Measurements from ENCODE around the gene SPSB2. TPM values are rescaled to one million over a fixed set of nuclear protein-coding genes. Genes with fewer than 3 reads are reported as not detected.
A peak's percentile ranks its signal among the peaks of the same experiment; 100 is the strongest.

The SPSB2 gene
- total and polyA plus RNA-seq, 9 of the 15 experiments (the other 6 are each of a cell fraction or from before 2014, with no cell fraction given), result 0.10 to 10.6 (median 1.9) TPM

DNA sequence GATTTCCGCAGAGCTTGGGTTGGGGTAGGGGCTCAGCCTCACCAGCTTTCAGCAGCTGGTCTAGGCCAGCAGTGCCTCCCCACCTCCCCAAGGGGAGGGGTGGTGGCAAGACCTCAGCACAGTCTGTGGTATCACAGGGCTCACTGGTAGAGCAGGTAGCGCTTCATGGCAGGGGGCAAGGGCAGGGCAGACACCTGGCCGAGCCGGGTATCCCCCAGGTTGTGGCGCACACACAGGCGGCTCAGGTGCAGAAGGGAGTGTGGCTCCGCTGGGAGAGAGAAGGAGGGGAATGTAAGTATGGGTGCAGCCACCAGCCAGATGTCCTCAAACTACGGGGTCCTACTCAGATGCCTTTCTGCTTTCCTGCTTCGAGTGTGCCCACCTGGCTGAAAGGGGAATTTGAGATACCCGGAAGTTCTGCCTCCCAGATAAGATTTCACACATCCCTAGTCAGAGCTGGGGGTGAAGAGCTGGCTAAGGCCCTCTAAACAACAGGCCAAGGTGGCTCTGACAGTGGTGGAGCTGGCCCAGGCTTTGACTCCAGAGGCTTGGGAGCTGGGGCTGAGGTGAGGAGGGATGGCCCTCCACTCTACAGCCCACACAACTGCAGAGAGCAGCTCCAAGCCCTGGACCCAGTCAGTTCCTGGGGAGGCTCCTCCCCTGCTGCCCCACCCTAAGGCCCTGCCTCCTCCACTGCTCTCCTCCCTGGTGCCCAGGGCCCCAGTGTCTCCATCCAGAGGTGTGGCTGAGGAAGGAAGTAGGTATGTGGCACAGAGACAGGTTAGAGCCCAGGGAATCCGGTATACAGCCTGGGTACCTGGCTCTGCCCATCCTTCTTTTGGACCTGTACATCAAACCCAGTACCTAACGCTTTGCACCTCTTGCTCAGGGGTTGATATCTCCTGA, 1.8 kb downstream of the SPSB2 start (continued):
- TF ChIP-seq ZNF263 (CRISPR knock-in tag; IDR thresholded peaks at IDR 0.05; ENCODE audit: borderline replicate concordance) (no peak), RFX7 (CRISPR knock-in tag; IDR thresholded peaks at IDR 0.05) (no peak), MTA1 (IDR thresholded peaks at IDR 0.05; ENCODE audit: borderline replicate concordance) (no peak), HMG20A (CRISPR knock-in tag; conservative IDR thresholded peaks at IDR 0.05) (no peak), SPI1 (IDR thresholded peaks at IDR 0.05; ENCODE audit: borderline replicate concordance, low read depth, low read length) (no peak), GTF2E2 (tag; IDR thresholded peaks at IDR 0.05) (no peak), FOXK2 (conservative IDR thresholded peaks at IDR 0.05 in 1 of 2, IDR thresholded peaks at IDR 0.05 in 1 of 2; ENCODE audit: low read depth in 2 of 2) (no peak), SRSF9 (IDR thresholded peaks at IDR 0.05; ENCODE audit: borderline replicate concordance, low read depth, low read length) (no peak), PCBP2 (IDR thresholded peaks at IDR 0.05; ENCODE audit: low read depth, low read length, poor library complexity, severe bottlenecking) (no peak), POLR2G (IDR thresholded peaks at IDR 0.05; ENCODE audit: low read depth, low read length) (peak; percentile 63), SLC30A9 (CRISPR knock-in tag; IDR thresholded peaks at IDR 0.05) (no peak), ZBTB8A (IDR thresholded peaks at IDR 0.05; ENCODE audit: partially characterized antibody) (no peak), GTF2F1 (IDR thresholded peaks at IDR 0.05; ENCODE audit: low read depth, low read length) (no peak), POLR2AphosphoS5 (IDR thresholded peaks at IDR 0.05; ENCODE audit: control insufficient read depth, insufficient read depth, low read depth, low read length) (peak; percentile 12), ILF3 (IDR thresholded peaks at IDR 0.05; ENCODE audit: borderline replicate concordance) (0 out of 2 replicates have a peak, but pooled peaks have one; percentile 23), GATAD2B (IDR thresholded peaks at IDR 0.05; ENCODE audit: borderline replicate concordance) (no peak), ZBED1 (IDR thresholded peaks at IDR 0.05) (0 out of 2 replicates have a peak, but pooled peaks have one; percentile 21), ELF4 (CRISPR knock-in tag; IDR thresholded peaks at IDR 0.05) (no peak)
- TF ChIP-seq, protein P1, sequence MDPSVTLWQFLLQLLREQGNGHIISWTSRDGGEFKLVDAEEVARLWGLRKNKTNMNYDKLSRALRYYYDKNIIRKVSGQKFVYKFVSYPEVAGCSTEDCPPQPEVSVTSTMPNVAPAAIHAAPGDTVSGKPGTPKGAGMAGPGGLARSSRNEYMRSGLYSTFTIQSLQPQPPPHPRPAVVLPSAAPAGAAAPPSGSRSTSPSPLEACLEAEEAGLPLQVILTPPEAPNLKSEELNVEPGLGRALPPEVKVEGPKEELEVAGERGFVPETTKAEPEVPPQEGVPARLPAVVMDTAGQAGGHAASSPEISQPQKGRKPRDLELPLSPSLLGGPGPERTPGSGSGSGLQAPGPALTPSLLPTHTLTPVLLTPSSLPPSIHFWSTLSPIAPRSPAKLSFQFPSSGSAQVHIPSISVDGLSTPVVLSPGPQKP (CRISPR knock-in tag; IDR thresholded peaks at IDR 0.05), result no peak
- TF ChIP-seq, protein P2, sequence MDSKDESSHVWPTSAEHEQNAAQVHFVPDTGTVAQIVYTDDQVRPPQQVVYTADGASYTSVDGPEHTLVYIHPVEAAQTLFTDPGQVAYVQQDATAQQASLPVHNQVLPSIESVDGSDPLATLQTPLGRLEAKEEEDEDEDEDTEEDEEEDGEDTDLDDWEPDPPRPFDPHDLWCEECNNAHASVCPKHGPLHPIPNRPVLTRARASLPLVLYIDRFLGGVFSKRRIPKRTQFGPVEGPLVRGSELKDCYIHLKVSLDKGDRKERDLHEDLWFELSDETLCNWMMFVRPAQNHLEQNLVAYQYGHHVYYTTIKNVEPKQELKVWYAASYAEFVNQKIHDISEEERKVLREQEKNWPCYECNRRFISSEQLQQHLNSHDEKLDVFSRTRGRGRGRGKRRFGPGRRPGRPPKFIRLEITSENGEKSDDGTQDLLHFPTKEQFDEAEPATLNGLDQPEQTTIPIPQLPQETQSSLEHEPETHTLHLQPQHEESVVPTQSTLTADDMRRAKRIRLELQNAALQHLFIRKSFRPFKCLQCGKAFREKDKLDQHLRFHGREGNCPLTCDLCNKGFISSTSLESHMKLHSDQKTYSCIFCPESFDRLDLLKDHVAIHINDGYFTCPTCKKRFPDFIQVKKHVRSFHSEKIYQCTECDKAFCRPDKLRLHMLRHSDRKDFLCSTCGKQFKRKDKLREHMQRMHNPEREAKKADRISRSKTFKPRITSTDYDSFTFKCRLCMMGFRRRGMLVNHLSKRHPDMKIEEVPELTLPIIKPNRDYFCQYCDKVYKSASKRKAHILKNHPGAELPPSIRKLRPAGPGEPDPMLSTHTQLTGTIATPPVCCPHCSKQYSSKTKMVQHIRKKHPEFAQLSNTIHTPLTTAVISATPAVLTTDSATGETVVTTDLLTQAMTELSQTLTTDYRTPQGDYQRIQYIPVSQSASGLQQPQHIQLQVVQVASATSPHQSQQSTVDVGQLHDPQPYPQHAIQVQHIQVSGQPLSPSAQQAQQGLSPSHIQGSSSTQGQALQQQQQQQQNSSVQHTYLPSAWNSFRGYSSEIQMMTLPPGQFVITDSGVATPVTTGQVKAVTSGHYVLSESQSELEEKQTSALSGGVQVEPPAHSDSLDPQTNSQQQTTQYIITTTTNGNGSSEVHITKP (IDR thresholded peaks at IDR 0.05; ENCODE audit: partially characterized antibody), result no peak
- TF ChIP-seq, protein P3, sequence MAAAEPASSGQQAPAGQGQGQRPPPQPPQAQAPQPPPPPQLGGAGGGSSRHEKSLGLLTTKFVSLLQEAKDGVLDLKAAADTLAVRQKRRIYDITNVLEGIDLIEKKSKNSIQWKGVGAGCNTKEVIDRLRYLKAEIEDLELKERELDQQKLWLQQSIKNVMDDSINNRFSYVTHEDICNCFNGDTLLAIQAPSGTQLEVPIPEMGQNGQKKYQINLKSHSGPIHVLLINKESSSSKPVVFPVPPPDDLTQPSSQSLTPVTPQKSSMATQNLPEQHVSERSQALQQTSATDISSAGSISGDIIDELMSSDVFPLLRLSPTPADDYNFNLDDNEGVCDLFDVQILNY (CRISPR knock-in tag; IDR thresholded peaks at IDR 0.05), result no peak
- TF ChIP-seq, protein P4, sequence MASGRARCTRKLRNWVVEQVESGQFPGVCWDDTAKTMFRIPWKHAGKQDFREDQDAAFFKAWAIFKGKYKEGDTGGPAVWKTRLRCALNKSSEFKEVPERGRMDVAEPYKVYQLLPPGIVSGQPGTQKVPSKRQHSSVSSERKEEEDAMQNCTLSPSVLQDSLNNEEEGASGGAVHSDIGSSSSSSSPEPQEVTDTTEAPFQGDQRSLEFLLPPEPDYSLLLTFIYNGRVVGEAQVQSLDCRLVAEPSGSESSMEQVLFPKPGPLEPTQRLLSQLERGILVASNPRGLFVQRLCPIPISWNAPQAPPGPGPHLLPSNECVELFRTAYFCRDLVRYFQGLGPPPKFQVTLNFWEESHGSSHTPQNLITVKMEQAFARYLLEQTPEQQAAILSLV (tag; IDR thresholded peaks at IDR 0.05), result no peak

Data from K562 (cell line).